ENCODE data around the gene CHD3. TPM values are rescaled to one million over a fixed set of nuclear protein-coding genes. Genes with fewer than 3 reads are reported as not detected.
A peak's percentile ranks its signal among the peaks of the same experiment; 100 is the strongest.

Gene CHD3
- 10 to 100 TPM; 53.7 to 69.9 TPM for total RNA-seq

DNA sequence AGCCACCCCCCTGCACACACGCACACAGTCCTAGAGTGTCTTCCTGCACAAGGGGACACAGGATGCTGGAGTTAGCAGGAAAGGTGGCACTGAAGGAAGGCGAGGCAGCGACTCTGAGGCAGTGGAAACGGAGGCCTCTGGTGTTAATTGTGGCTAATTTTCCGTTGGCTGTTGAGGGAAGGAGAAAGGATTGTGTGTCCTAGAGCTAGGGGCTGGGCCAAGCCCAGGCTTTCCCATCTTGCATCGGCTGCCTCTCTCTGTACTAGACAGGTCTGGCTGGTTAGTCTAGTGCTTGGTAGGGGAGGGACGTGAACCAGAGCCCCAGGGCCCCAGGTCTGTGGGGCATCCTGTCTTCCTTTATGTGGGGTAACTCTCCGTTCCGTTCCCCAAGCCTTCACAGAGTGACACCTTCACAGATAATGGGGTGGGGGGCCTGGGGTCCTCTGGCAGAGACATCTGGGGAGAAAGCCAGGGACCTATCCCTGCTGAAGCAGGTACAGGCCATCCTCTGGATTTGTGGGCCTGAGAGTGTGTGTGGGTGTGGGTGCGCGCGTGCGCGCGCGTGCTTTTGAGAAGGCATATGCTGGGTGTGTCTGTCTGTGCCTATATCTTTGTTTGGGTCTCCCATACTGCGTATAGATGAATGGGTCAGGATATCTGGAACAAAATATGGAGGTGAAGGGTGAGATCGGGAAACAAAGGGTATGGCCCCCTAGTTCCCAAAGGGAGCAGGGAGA lies at the start of gene CHD3:
Gene CHD3 (plus strand): TSS at position 606 of the 737 bp plus-strand sequence. CDS start 212 bp downstream, outside the sequence.
- H3K4me3 ChIP-seq: no peak within 1 kb of the TSS
- intact Hi-C loops (cut with DNase I): no loop called here
- peaks cover 0 to 7% of the 10 kb centered on the region in 2 donors for H3K36me3 ChIP-seq (replicated peaks in 1 of 2; ENCODE audit: insufficient read depth in 1 of 2, low read depth in 2 of 2)
- H3K4me1 ChIP-seq: peaks cover 53% of the 10 kb centered on the region
- H3K27ac ChIP-seq: peak within 1 kb of the TSS; percentile 90 to 98 (median 94)
- no peak for TF ChIP-seq POLR2A (IDR thresholded peaks at IDR 0.05)
- TF ChIP-seq, protein P1, sequence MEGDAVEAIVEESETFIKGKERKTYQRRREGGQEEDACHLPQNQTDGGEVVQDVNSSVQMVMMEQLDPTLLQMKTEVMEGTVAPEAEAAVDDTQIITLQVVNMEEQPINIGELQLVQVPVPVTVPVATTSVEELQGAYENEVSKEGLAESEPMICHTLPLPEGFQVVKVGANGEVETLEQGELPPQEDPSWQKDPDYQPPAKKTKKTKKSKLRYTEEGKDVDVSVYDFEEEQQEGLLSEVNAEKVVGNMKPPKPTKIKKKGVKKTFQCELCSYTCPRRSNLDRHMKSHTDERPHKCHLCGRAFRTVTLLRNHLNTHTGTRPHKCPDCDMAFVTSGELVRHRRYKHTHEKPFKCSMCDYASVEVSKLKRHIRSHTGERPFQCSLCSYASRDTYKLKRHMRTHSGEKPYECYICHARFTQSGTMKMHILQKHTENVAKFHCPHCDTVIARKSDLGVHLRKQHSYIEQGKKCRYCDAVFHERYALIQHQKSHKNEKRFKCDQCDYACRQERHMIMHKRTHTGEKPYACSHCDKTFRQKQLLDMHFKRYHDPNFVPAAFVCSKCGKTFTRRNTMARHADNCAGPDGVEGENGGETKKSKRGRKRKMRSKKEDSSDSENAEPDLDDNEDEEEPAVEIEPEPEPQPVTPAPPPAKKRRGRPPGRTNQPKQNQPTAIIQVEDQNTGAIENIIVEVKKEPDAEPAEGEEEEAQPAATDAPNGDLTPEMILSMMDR (IDR thresholded peaks at IDR 0.05): no peak
- DNase-seq: peak; percentile 41 to 62 (median 58)
- peak; percentile 20 for ATAC-seq
- H3K9me3 ChIP-seq: no peaks in the 10 kb centered on the region
- 22 to 26% methylated on average over 16 to 18 of the region's 18 CpGs for WGBS, 2 donors
- no peaks in the 10 kb centered on the region for H3K27me3 ChIP-seq

- Histone ChIP-seq H3K4me1 (peaks cover 51% of the 10 kb centered on the region), H3K27ac (peak overlapping the region in 3 of 4 donors; percentile 99 to 100 (median 100)), H3K9me3 (no peaks in the 10 kb centered on the region), H3K4me3 (no peak overlapping the region), H3K36me3 (replicated peaks in 1 of 2; ENCODE audit: insufficient read depth in 1 of 2, low read depth in 2 of 2) (no peaks in the 10 kb centered on the region), H3K27me3 (no peaks in the 10 kb centered on the region)
- intact Hi-C loops (cut with DNase I): no loop called here
- DNase-seq (no peak), ATAC-seq (no peak)
- 58 to 62% methylated on average over 6 of the region's 6 CpGs for WGBS, 2 donors
- TF ChIP-seq, protein P1 (IDR thresholded peaks at IDR 0.05): no peak
- no peak for TF ChIP-seq POLR2A (IDR thresholded peaks at IDR 0.05)
Measured at GRCh38 chr17:7839190-7839875, 49.3 kb upstream of the CHD3 start.

DNA sequence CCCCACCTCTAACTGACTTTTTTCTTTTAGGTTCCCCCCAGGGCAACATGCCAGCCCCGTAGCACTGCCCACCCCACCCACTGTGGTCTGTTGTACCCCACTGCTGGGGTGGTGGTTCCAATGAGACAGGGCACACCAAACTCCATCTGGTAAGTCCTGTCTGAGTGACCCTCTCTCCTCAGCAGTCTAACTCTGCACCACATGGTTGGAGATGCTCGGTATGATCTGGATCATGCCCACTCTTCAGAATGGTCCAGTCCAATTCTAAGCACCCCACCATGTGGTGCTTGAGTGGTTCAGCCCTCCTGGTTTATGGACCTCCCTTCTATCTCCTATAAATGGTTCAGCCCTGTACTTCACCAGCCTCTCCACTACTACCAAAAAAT lies 48.7 kb upstream of the CHD3 start:
- H3K9me3 ChIP-seq: no peaks in the 10 kb centered on the region
- H3K27ac ChIP-seq: peak overlapping the region in 3 of 4 donors; percentile 99 to 100 (median 100)
- no peak for DNase-seq
- TF ChIP-seq, protein P1 (IDR thresholded peaks at IDR 0.05): no peak
- no peak for TF ChIP-seq POLR2A (IDR thresholded peaks at IDR 0.05)
- no peaks in the 10 kb centered on the region for H3K27me3 ChIP-seq
- no peak for ATAC-seq
- H3K4me3 ChIP-seq: no peak overlapping the region
- 52 to 62% methylated on average over 2 of the region's 2 CpGs for WGBS, 2 donors
- H3K4me1 ChIP-seq: peaks cover 53% of the 10 kb centered on the region
- H3K36me3 ChIP-seq (replicated peaks in 1 of 2; ENCODE audit: insufficient read depth in 1 of 2, low read depth in 2 of 2): no peaks in the 10 kb centered on the region
- intact Hi-C loops (cut with DNase I): no loop called here

GRCh38 chr17:7840441-7840840 lies 48.1 kb upstream of the CHD3 start:
- 25 to 50% methylated on average over 1 of the region's 1 CpG for WGBS, 2 donors
- TF ChIP-seq POLR2A (IDR thresholded peaks at IDR 0.05): no peak
- TF ChIP-seq, protein P1 (IDR thresholded peaks at IDR 0.05): no peak
- intact Hi-C loops (cut with DNase I): no loop called here
- Histone ChIP-seq H3K4me3 (no peak overlapping the region), H3K27ac (peak overlapping the region in 3 of 4 donors; percentile 98 to 100 (median 99)), H3K27me3 (no peaks in the 10 kb centered on the region), H3K4me1 (peaks cover 58% of the 10 kb centered on the region), H3K9me3 (no peaks in the 10 kb centered on the region), H3K36me3 (replicated peaks in 1 of 2; ENCODE audit: insufficient read depth in 1 of 2, low read depth in 2 of 2) (no peaks in the 10 kb centered on the region)
- no peak for DNase-seq
- no peak for ATAC-seq
